K562 (cell line): ENCODE data around the gene RPS8. TPM values are rescaled to one million over a fixed set of nuclear protein-coding genes. Genes with fewer than 3 reads are reported as not detected.
A peak's percentile ranks its signal among the peaks of the same experiment; 100 is the strongest.

Experiments
- ARID1B ChIP-seq: fragments of 450-650 bp; IDR thresholded peaks from 2 replicates; pipeline ENCODE4 v1.6.1; 2016; ENCODE audit warnings: antibody characterized with exemption, mild to moderate bottlenecking, inconsistent platforms
- HOXB6 ChIP-seq: fragments of 250-450 bp; sonication (Bioruptor Pico); IDR thresholded peaks from 2 replicates; pipeline ENCODE4 v1.5.1; 2022; ENCODE audit warnings: mild to moderate bottlenecking, borderline replicate concordance
- KDM2B ChIP-seq: fragments of 250-450 bp; sonication (Bioruptor Pico); IDR thresholded peaks from 2 replicates; pipeline ENCODE4 v1.8.0; 2021; ENCODE audit warnings: mild to moderate bottlenecking, moderate library complexity
- PHB2 ChIP-seq: fragments of 450-650 bp; IDR thresholded peaks from 2 replicates; pipeline ENCODE4 v1.6.1; 2017; ENCODE audit warnings: low read depth
- SIX5 ChIP-seq, 2 experiments: IDR thresholded peaks; 2 replicates each; pipeline ENCODE4 v1.6.1; 2011; ENCODE audit warnings: low read length in 2 of 2, borderline replicate concordance in 1 of 2, low read depth in 1 of 2, mild to moderate bottlenecking in 1 of 2, moderate library complexity in 1 of 2; ENCODE audit not compliant: insufficient read depth in 1 of 2
- ZNF282 ChIP-seq: sonication (generic); formaldehyde crosslinking; IDR thresholded peaks from 2 replicates; pipeline ENCODE4 v1.8.1; 2023; ENCODE audit warnings: missing genetic modification reagents
- ZNF589 ChIP-seq: fragments of 200-800 bp; sonication (Bioruptor generic); IDR thresholded peaks from 2 replicates; pipeline ENCODE4 v1.6.1; 2016; ENCODE audit warnings: low read depth, missing genetic modification characterization, missing compliant biosample characterization
- polyA plus RNA-seq, 8 experiments: library from polyadenylated mRNA; depleted of rRNA in 4 of 8; stranded (reverse) in 5 of 8; unstranded in 3 of 8; fragments of >200 nt; fragmentation: Nextera tagmentation in 2 of 8; fragmentation: Illumina TruSeq in 1 of 8; extraction: Ambion mirVana in 2 of 8; extraction: Trizol in 1 of 8; gene quantifications; 2 replicates each; pipeline versions ENCODE4 v1.2.1 to v1.2.3, GENCODE V29; 2011 to 2014; ENCODE audit warnings: inconsistent platforms in 1 of 8, missing spikeins in 1 of 8
- total RNA-seq, 7 experiments: library from RNA; depleted of rRNA in 6 of 7; stranded (reverse); fragments of >200 nt in 6 of 7; fragmentation: Illumina TruSeq in 2 of 7; extraction: Trizol in 2 of 7; gene quantifications; 2 replicates each; pipeline versions ENCODE4 v1.2.1 to v1.2.3, GENCODE V29; 2011 to 2021; ENCODE audit warnings: low replicate concordance in 1 of 7
- TF ChIP-seq, protein P1 (sequence below): fragments of 250-450 bp; sonication (Bioruptor Pico); IDR thresholded peaks from 2 replicates; pipeline ENCODE4 v1.4.0; 2020; ENCODE audit warnings: mild to moderate bottlenecking, moderate library complexity
- TF ChIP-seq, protein P2 (sequence below): fragments of 150-350 bp; conservative IDR thresholded peaks from 2 replicates; pipeline ENCODE4 v1.6.1; 2014; ENCODE audit warnings: low read length
- TF ChIP-seq, protein P3 (sequence below): sonication (generic); formaldehyde crosslinking; IDR thresholded peaks from 2 replicates; pipeline ENCODE4 v1.8.0; 2022; ENCODE audit warnings: missing genetic modification reagents, mild to moderate bottlenecking, borderline replicate concordance
- TF ChIP-seq, protein P4 (sequence below): fragments of 250-450 bp; sonication (Bioruptor Pico); IDR thresholded peaks from 2 replicates; pipeline ENCODE4 v1.9.0; 2021; ENCODE audit warnings: mild to moderate bottlenecking
- TF ChIP-seq, protein P5 (sequence below): IDR thresholded peaks from 3 replicates; pipeline ENCODE4 v1.6.1; 2011; ENCODE audit warnings: borderline replicate concordance, mild to moderate bottlenecking; ENCODE audit not compliant: insufficient read length, insufficient read depth
- TF ChIP-seq, protein P6 (sequence below): sonication (generic); formaldehyde crosslinking; IDR thresholded peaks from 2 replicates; pipeline ENCODE4 v1.9.0; 2022; ENCODE audit warnings: mild to moderate bottlenecking, missing genetic modification reagents
- TF ChIP-seq, protein P7 (sequence below): fragments of 250-450 bp; sonication (Bioruptor Pico); IDR thresholded peaks from 2 replicates; pipeline ENCODE4 v1.5.0; 2021

RPS8 gene
- total and polyA plus RNA-seq, 9 of the 15 experiments (the other 6 are each of a cell fraction or from before 2014, with no cell fraction given), result 2,431 to 4,168 (median 3,109) TPM

DNA sequence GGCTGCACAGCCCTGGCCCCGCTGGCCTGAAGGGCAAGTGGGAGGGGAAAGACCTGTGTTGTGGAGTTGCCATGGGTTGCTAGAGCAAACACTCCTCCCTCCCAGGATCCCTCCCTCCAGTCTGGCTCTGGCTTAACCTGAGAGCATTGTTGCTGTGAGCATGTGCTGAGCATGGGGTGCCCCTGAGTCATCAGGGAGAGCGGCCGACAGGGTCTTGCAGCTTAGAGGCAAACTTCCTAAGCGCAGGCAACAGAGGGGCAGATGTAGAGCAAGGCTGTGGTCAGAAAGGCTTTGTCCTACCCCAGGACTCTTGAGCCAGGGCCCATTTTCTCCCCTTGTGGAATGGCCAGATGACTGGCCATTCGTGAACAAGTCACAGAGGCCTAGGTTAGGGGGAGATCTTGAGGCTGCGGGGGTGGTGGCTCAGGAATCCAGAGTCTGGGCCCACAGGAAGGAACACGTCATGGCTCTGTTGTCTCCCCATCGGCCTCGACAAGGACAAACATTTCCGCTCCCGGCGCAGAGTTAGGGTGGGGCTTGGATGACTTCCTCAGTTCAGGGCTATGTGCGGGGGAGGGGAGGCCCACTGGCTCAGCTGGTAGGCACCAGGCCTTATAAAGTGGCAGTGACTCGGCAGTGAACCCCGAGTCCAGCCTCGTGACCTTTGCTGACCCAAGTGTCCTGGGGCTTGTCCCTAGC lies 32.2 kb downstream of the RPS8 start (continued):
- TF ChIP-seq, protein P1, sequence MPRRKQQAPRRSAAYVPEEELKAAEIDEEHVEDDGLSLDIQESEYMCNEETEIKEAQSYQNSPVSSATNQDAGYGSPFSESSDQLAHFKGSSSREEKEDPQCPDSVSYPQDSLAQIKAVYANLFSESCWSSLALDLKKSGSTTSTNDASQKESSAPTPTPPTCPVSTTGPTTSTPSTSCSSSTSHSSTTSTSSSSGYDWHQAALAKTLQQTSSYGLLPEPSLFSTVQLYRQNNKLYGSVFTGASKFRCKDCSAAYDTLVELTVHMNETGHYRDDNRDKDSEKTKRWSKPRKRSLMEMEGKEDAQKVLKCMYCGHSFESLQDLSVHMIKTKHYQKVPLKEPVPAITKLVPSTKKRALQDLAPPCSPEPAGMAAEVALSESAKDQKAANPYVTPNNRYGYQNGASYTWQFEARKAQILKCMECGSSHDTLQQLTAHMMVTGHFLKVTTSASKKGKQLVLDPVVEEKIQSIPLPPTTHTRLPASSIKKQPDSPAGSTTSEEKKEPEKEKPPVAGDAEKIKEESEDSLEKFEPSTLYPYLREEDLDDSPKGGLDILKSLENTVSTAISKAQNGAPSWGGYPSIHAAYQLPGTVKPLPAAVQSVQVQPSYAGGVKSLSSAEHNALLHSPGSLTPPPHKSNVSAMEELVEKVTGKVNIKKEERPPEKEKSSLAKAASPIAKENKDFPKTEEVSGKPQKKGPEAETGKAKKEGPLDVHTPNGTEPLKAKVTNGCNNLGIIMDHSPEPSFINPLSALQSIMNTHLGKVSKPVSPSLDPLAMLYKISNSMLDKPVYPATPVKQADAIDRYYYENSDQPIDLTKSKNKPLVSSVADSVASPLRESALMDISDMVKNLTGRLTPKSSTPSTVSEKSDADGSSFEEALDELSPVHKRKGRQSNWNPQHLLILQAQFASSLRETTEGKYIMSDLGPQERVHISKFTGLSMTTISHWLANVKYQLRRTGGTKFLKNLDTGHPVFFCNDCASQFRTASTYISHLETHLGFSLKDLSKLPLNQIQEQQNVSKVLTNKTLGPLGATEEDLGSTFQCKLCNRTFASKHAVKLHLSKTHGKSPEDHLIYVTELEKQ (CRISPR knock-in tag), result peak; percentile 66
- TF ChIP-seq KDM2B (CRISPR knock-in tag), result no peak; the same call in 1 of the 2 replicates
- TF ChIP-seq, protein P2, sequence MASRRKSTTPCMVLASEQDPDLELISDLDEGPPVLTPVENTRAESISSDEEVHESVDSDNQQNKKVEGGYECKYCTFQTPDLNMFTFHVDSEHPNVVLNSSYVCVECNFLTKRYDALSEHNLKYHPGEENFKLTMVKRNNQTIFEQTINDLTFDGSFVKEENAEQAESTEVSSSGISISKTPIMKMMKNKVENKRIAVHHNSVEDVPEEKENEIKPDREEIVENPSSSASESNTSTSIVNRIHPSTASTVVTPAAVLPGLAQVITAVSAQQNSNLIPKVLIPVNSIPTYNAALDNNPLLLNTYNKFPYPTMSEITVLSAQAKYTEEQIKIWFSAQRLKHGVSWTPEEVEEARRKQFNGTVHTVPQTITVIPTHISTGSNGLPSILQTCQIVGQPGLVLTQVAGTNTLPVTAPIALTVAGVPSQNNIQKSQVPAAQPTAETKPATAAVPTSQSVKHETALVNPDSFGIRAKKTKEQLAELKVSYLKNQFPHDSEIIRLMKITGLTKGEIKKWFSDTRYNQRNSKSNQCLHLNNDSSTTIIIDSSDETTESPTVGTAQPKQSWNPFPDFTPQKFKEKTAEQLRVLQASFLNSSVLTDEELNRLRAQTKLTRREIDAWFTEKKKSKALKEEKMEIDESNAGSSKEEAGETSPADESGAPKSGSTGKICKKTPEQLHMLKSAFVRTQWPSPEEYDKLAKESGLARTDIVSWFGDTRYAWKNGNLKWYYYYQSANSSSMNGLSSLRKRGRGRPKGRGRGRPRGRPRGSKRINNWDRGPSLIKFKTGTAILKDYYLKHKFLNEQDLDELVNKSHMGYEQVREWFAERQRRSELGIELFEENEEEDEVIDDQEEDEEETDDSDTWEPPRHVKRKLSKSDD, result no peak
- no peak for TF ChIP-seq HOXB6
- peak; percentile 95 for TF ChIP-seq ZNF589 (CRISPR knock-in tag)
- TF ChIP-seq ZNF282, result no peak
- TF ChIP-seq, protein P3, sequence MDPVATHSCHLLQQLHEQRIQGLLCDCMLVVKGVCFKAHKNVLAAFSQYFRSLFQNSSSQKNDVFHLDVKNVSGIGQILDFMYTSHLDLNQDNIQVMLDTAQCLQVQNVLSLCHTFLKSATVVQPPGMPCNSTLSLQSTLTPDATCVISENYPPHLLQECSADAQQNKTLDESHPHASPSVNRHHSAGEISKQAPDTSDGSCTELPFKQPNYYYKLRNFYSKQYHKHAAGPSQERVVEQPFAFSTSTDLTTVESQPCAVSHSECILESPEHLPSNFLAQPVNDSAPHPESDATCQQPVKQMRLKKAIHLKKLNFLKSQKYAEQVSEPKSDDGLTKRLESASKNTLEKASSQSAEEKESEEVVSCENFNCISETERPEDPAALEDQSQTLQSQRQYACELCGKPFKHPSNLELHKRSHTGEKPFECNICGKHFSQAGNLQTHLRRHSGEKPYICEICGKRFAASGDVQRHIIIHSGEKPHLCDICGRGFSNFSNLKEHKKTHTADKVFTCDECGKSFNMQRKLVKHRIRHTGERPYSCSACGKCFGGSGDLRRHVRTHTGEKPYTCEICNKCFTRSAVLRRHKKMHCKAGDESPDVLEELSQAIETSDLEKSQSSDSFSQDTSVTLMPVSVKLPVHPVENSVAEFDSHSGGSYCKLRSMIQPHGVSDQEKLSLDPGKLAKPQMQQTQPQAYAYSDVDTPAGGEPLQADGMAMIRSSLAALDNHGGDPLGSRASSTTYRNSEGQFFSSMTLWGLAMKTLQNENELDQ (CRISPR knock-in tag), result no peak
- TF ChIP-seq PHB2, result no peak
- TF ChIP-seq, protein P4, sequence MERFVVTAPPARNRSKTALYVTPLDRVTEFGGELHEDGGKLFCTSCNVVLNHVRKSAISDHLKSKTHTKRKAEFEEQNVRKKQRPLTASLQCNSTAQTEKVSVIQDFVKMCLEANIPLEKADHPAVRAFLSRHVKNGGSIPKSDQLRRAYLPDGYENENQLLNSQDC (CRISPR knock-in tag), result no peak
- TF ChIP-seq, protein P5, sequence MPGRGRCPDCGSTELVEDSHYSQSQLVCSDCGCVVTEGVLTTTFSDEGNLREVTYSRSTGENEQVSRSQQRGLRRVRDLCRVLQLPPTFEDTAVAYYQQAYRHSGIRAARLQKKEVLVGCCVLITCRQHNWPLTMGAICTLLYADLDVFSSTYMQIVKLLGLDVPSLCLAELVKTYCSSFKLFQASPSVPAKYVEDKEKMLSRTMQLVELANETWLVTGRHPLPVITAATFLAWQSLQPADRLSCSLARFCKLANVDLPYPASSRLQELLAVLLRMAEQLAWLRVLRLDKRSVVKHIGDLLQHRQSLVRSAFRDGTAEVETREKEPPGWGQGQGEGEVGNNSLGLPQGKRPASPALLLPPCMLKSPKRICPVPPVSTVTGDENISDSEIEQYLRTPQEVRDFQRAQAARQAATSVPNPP, result no peak
- TF ChIP-seq, protein P6, sequence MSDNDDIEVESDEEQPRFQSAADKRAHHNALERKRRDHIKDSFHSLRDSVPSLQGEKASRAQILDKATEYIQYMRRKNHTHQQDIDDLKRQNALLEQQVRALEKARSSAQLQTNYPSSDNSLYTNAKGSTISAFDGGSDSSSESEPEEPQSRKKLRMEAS, result peak; percentile 100
- peak; percentile 83 for TF ChIP-seq ARID1B
- no peak for TF ChIP-seq SIX5 (IDR thresholded peaks at IDR 0.05; ENCODE audit: borderline replicate concordance in 1 of 2, insufficient read depth in 1 of 2, low read depth in 1 of 2, low read length in 2 of 2)
- TF ChIP-seq, protein P7, sequence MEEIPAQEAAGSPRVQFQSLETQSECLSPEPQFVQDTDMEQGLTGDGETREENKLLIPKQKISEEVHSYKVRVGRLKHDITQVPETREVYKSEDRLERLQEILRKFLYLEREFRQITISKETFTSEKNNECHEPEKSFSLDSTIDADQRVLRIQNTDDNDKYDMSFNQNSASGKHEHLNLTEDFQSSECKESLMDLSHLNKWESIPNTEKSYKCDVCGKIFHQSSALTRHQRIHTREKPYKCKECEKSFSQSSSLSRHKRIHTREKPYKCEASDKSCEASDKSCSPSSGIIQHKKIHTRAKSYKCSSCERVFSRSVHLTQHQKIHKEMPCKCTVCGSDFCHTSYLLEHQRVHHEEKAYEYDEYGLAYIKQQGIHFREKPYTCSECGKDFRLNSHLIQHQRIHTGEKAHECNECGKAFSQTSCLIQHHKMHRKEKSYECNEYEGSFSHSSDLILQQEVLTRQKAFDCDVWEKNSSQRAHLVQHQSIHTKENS (CRISPR knock-in tag), result no peak
